ENCODE measurements around the gene INVS. TPM values are rescaled to one million over a fixed set of nuclear protein-coding genes. Genes with fewer than 3 reads are reported as not detected.

INVS gene
- total and polyA plus RNA-seq, 2 experiments from 2014 or later, result 8.5 to 17.0 TPM

- DNase-seq, result no peak
- H3K4me1 ChIP-seq (ENCODE audit: insufficient read depth), result no peaks in the 10 kb centered on the region
- 0 out of 2 replicates have a peak, but pooled peaks cover 4% of the 10 kb centered on the region for H4K20me1 ChIP-seq (ENCODE audit: insufficient read depth)
- H3K9me2 ChIP-seq (ENCODE audit: insufficient read depth), result no peaks in the 10 kb centered on the region
- H3K4me3 ChIP-seq, result no peak overlapping the region
- WGBS, 2 experiments (ENCODE audit: low coverage in 1 of 2, low lambda C conversion rate in 2 of 2, missing lambda C conversion rate in 2 of 2), result 98 to 100% methylated on average over 2 of the region's 2 CpGs
- no peak overlapping the region for H2AFZ ChIP-seq
- no peak for TF ChIP-seq EZH2 (IDR thresholded peaks at IDR 0.05; ENCODE audit: insufficient read depth, poor library complexity, severe bottlenecking)
- no peak for TF ChIP-seq EZH2phosphoT487 (IDR thresholded peaks at IDR 0.05; ENCODE audit: insufficient read depth, low read depth)
- no peaks in the 10 kb centered on the region for H3K9me3 ChIP-seq (ENCODE audit: low read depth)
- no peaks in the 10 kb centered on the region for H3K27me3 ChIP-seq (replicated peaks; ENCODE audit: insufficient read depth)
- no peak overlapping the region for H3K9ac ChIP-seq
- 0 out of 2 replicates have a peak, but pooled peaks cover 4% of the 10 kb centered on the region for H3F3A ChIP-seq (ENCODE audit: insufficient read depth)
- in situ Hi-C loops (cut with MboI), result loop anchor here (25.0 kb wide), 1 partner anchor 247 kb away; the partner anchor contains the start of gene CAVIN4
- no peak overlapping the region for H3K27ac ChIP-seq
- H3K4me2 ChIP-seq (ENCODE audit: unreplicated experiment), result no peak overlapping the region
- H3K79me2 ChIP-seq (ENCODE audit: insufficient read depth), result peaks cover 96% of the 10 kb centered on the region
- H3K36me3 ChIP-seq (ENCODE audit: low read depth), result no peaks in the 10 kb centered on the region
These were observed 241.2 kb downstream of the INVS start for GRCh38 chr9:100340224-100340623.

GRCh38 chr9:100341889-100342288 lies 242.8 kb downstream of the INVS start:
- H3K4me1 ChIP-seq (ENCODE audit: insufficient read depth), result peaks cover 10% of the 10 kb centered on the region
- H3F3A ChIP-seq (ENCODE audit: insufficient read depth), result peaks cover 20% of the 10 kb centered on the region
- peaks cover 98% of the 10 kb centered on the region for H3K79me2 ChIP-seq (ENCODE audit: insufficient read depth)
- no peak overlapping the region for H3K9ac ChIP-seq
- H4K20me1 ChIP-seq (ENCODE audit: insufficient read depth), result 0 out of 2 replicates have a peak, but pooled peaks cover 4% of the 10 kb centered on the region
- no peak for TF ChIP-seq EZH2phosphoT487 (IDR thresholded peaks at IDR 0.05; ENCODE audit: insufficient read depth, low read depth)
- no peak for TF ChIP-seq EZH2 (IDR thresholded peaks at IDR 0.05; ENCODE audit: insufficient read depth, poor library complexity, severe bottlenecking)
- H2AFZ ChIP-seq, result no peak overlapping the region
- H3K9me3 ChIP-seq (ENCODE audit: low read depth), result no peaks in the 10 kb centered on the region
- H3K9me2 ChIP-seq (ENCODE audit: insufficient read depth), result no peaks in the 10 kb centered on the region
- H3K4me2 ChIP-seq (ENCODE audit: unreplicated experiment), result no peak overlapping the region
- peaks cover 6% of the 10 kb centered on the region for H3K36me3 ChIP-seq (ENCODE audit: low read depth)
- H3K4me3 ChIP-seq, result no peak overlapping the region
- no peak for DNase-seq
- no peak overlapping the region for H3K27ac ChIP-seq
- in situ Hi-C loops (cut with MboI), result loop anchor here (25.0 kb wide), 1 partner anchor 245 kb away; the partner anchor contains the start of gene CAVIN4
- WGBS, 2 experiments (ENCODE audit: low coverage in 1 of 2, low lambda C conversion rate in 2 of 2, missing lambda C conversion rate in 2 of 2), result 97 to 99% methylated on average over 3 of the region's 3 CpGs
- H3K27me3 ChIP-seq (replicated peaks; ENCODE audit: insufficient read depth), result no peaks in the 10 kb centered on the region

DNA sequence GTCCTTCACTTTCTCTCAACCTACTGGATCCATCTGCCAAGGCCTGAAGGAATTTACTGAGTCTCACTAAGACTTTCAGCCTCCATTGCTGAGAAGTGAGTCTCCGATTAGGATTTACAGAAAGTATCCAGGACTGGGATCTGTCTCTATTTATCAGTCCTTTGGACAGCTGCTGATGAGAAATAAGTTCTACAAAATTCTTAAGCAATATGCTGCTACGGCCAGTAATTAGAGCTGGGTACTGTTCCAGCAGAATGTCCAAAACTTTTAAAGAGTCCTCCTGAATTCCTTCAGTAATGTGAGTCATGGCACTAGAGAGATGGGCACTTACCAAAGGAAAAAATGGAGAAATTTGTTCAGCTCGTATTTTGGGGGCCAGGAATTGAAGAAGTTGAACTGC lies 247.8 kb downstream of the INVS start:
- peak; percentile 83 for DNase-seq
- Histone ChIP-seq H3K4me1 (ENCODE audit: insufficient read depth) (peaks cover 35% of the 10 kb centered on the region), H3K36me3 (ENCODE audit: low read depth) (peaks cover 6% of the 10 kb centered on the region), H3K9ac (no peak overlapping the region), H3F3A (ENCODE audit: insufficient read depth) (peaks cover 35% of the 10 kb centered on the region), H3K27ac (peak overlapping the region; percentile 44), H3K9me3 (ENCODE audit: low read depth) (no peaks in the 10 kb centered on the region), H3K4me2 (ENCODE audit: unreplicated experiment) (peak overlapping the region; percentile 52), H2AFZ (0 out of 2 replicates have a peak overlapping the region, but pooled peaks have one; percentile 28), H3K9me2 (ENCODE audit: insufficient read depth) (no peaks in the 10 kb centered on the region), H3K27me3 (replicated peaks; ENCODE audit: insufficient read depth) (no peaks in the 10 kb centered on the region), H4K20me1 (ENCODE audit: insufficient read depth) (peaks cover 13% of the 10 kb centered on the region; the same call in 1 of the 2 replicates), H3K79me2 (ENCODE audit: insufficient read depth) (peaks cover 100% of the 10 kb centered on the region), H3K4me3 (peak overlapping the region; percentile 33)
- in situ Hi-C loops (cut with MboI), result loop anchor here (25.0 kb wide), 1 partner anchor 240 kb away; the partner anchor contains the start of gene CAVIN4
- WGBS, 2 experiments (ENCODE audit: low coverage in 1 of 2, low lambda C conversion rate in 2 of 2, missing lambda C conversion rate in 2 of 2), result 4 to 8% methylated on average over 3 of the region's 3 CpGs
- no peak for TF ChIP-seq EZH2phosphoT487 (IDR thresholded peaks at IDR 0.05; ENCODE audit: insufficient read depth, low read depth)

DNA sequence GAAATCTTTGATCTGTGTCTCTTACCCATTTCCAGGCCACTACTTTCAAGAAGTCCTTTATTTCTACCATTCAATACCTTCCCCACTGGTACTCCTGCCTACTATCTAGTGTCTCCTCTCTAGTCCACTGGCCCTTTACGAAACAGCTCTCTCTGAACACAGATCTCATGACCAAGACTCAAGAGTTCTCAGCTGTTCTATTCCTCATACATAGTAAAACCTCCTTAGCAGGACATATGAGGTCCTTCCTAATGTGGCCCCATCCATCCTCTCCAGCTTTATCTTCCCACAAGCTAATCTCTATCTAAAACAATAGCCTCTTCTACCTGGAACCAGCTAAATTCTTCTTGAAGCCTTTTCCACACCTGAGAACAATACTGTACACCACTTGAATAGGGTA lies 251.1 kb downstream of the INVS start:
- DNase-seq, result peak; percentile 8
- Histone ChIP-seq H2AFZ (no peak overlapping the region), H3K9me3 (ENCODE audit: low read depth) (no peaks in the 10 kb centered on the region), H3K27ac (no peak overlapping the region), H3K9me2 (ENCODE audit: insufficient read depth) (no peaks in the 10 kb centered on the region), H3K4me3 (peak overlapping the region; percentile 33), H3K4me1 (ENCODE audit: insufficient read depth) (peaks cover 35% of the 10 kb centered on the region), H3K36me3 (ENCODE audit: low read depth) (peaks cover 6% of the 10 kb centered on the region), H3K4me2 (ENCODE audit: unreplicated experiment) (peak overlapping the region; percentile 13), H3K9ac (no peak overlapping the region), H4K20me1 (ENCODE audit: insufficient read depth) (peaks cover 9% of the 10 kb centered on the region; the same call in 1 of the 2 replicates), H3K79me2 (ENCODE audit: insufficient read depth) (peaks cover 74% of the 10 kb centered on the region), H3F3A (ENCODE audit: insufficient read depth) (peaks cover 32% of the 10 kb centered on the region), H3K27me3 (replicated peaks; ENCODE audit: insufficient read depth) (no peaks in the 10 kb centered on the region)
- TF ChIP-seq EZH2phosphoT487 (IDR thresholded peaks at IDR 0.05; ENCODE audit: insufficient read depth, low read depth), result no peak
- TF ChIP-seq EZH2 (IDR thresholded peaks at IDR 0.05; ENCODE audit: insufficient read depth, poor library complexity, severe bottlenecking), result no peak
- 98 to 100% methylated on average over 1 of the region's 1 CpG for whole genome bisulfite sequencing, 2 experiments (ENCODE audit: low coverage in 1 of 2, low lambda C conversion rate in 2 of 2, missing lambda C conversion rate in 2 of 2)
- in situ Hi-C loops (cut with MboI), result no loop called here

Small RNA genes within 50 kb of the gene (small RNA-seq; reads per million reads assigned to genes)
- gene RN7SL75P (ENCODE audit: low read depth, low replicate concordance), result not detected

Other genes with a start within 250 kb of the INVS start
- 9.0 and 16.9 TPM in 2 replicates for gene STX17, start 192.6 kb upstream of the INVS start, total RNA-seq (2014; rRNA removed; shearing (Covaris generic))
- 17.0 and 17.4 TPM in 2 replicates for gene STX17, start 192.6 kb upstream of the INVS start, polyA plus RNA-seq (2016; fragmentation: Nextera tagmentation; extraction: Ambion mirVana)
- gene ERP44, start 243 bp upstream of the INVS start, total RNA-seq (2014; rRNA removed; shearing (Covaris generic)), result 23.8 and 24.2 TPM in 2 replicates
- gene ERP44, start 243 bp upstream of the INVS start, polyA plus RNA-seq (2016; fragmentation: Nextera tagmentation; extraction: Ambion mirVana), result 50.5 and 51.6 TPM in 2 replicates

Measured in GM23248 (cell line).